Fibroblast of lung (primary cell): Measurements from ENCODE around the gene RAB36.

ENCODE experiments used
- EZH2 ChIP-seq: IDR thresholded peaks from 2 replicates; pipeline ENCODE4 v1.5.1; 2012; ENCODE audit warnings: low read length, control low read depth, mild to moderate bottlenecking; ENCODE audit errors: missing control alignments
- TF ChIP-seq, protein P1 (sequence below), 2 donors: IDR thresholded peaks in 1 of 2; conservative IDR thresholded peaks in 1 of 2; 1 replicate in 1 of 2; 2 replicates in 1 of 2; pipeline ENCODE4 v1.5.1; 2011 to 2012; ENCODE audit warnings: low read length in 2 of 2, control low read depth in 1 of 2, inconsistent platforms in 1 of 2, low read depth in 1 of 2, mild to moderate bottlenecking in 1 of 2

DNA sequence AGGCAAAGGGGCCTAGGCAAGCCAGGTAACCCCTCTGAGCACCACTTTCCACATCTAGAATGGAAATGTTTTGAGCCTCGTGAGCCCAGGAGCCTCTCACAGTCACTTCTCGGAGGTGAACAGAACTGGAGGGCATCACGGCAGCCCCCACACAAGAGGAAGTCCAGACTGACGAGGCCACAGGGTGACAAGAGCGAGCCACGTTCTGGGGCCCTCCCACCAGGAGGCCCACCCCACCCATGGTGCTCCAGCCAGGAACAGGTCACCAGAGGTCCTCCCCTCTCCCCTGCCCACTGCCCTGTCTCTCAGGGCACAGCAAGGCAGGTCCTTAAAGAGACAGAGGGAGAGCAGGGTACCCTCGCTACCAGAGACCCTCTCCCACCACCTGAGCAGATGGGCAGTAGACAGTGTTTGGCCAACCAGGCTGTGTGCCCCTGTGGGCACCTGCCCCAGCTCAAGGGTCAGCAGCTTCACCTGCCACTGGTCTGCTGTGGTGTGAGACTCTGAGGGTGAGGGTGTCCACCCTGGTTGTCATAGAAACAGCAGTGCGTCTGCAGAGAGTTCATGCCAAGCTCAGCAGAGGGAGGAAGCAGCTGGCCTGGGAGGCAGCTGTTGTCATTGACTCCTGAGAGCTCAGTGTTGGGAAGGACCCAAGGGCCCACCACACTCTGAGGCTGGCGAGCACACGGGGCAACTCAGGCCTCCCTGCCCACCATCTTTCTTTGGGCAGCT is 34.9 kb upstream of the RAB36 start:
- TF ChIP-seq, protein P1, sequence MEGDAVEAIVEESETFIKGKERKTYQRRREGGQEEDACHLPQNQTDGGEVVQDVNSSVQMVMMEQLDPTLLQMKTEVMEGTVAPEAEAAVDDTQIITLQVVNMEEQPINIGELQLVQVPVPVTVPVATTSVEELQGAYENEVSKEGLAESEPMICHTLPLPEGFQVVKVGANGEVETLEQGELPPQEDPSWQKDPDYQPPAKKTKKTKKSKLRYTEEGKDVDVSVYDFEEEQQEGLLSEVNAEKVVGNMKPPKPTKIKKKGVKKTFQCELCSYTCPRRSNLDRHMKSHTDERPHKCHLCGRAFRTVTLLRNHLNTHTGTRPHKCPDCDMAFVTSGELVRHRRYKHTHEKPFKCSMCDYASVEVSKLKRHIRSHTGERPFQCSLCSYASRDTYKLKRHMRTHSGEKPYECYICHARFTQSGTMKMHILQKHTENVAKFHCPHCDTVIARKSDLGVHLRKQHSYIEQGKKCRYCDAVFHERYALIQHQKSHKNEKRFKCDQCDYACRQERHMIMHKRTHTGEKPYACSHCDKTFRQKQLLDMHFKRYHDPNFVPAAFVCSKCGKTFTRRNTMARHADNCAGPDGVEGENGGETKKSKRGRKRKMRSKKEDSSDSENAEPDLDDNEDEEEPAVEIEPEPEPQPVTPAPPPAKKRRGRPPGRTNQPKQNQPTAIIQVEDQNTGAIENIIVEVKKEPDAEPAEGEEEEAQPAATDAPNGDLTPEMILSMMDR (conservative IDR thresholded peaks at IDR 0.05 in 1 of 2, IDR thresholded peaks at IDR 0.05 in 1 of 2; ENCODE audit: low read depth in 1 of 2, low read length in 2 of 2): no peak
- TF ChIP-seq EZH2: no peak
